Natural killer cell (primary cell): Measurements from ENCODE around the gene CCL13. TPM values are rescaled to one million over a fixed set of nuclear protein-coding genes. Genes with fewer than 3 reads are reported as not detected.

ENCODE experiments used
- ATAC-seq, 3 donors: fragments of 150-1000 bp in 2 of 3; fragments of 200-7000 bp in 1 of 3; cut with Tn5 transposase; 1 replicate in 1 of 3; 2 replicates in 2 of 3; pipeline ENCODE4 v1.10.0; 2021; ENCODE audit warnings: mild to moderate bottlenecking in 2 of 3, moderate library complexity in 2 of 3
- DNase-seq, 2 donors: peaks; one replicate each; pipeline versions ENCODE4 v3.0.0 to v3.0.0-alpha.2; 2013 to 2021; ENCODE audit warnings: mixed read lengths in 1 of 2
- H3K27ac ChIP-seq: one replicate; pipeline ENCODE4 v1.5.1; 2013; ENCODE audit warnings: mild to moderate bottlenecking, low read length
- H3K27me3 ChIP-seq: one replicate; pipeline ENCODE4 v1.6.1; 2013; ENCODE audit warnings: low read length; ENCODE audit not compliant: control insufficient read depth, insufficient read depth
- H3K36me3 ChIP-seq: one replicate; pipeline ENCODE4 v1.6.1; 2013; ENCODE audit warnings: low read length; ENCODE audit not compliant: control insufficient read depth, insufficient read depth
- H3K4me1 ChIP-seq: one replicate; pipeline ENCODE4 v1.6.1; 2013; ENCODE audit warnings: low read length; ENCODE audit not compliant: control insufficient read depth, insufficient read depth
- H3K4me3 ChIP-seq: one replicate; pipeline ENCODE4 v1.5.1; 2013; ENCODE audit warnings: low read length
- H3K9me3 ChIP-seq: one replicate; pipeline ENCODE4 v1.6.1; 2013; ENCODE audit warnings: low read length; ENCODE audit not compliant: control insufficient read depth, insufficient read depth
- H3K27ac Mint-ChIP-seq, 2 donors: one replicate each; pipeline ENCODE4 v1.8.0; 2022; ENCODE audit warnings: mild to moderate bottlenecking in 2 of 2, mixed read lengths in 2 of 2, moderate library complexity in 1 of 2
- H3K27me3 Mint-ChIP-seq, 2 donors: one replicate each; pipeline ENCODE4 v1.8.0; 2022; ENCODE audit warnings: low read depth in 2 of 2, mixed read lengths in 2 of 2
- H3K36me3 Mint-ChIP-seq: one replicate; pipeline ENCODE4 v1.8.0; 2022; ENCODE audit warnings: mixed read lengths
- H3K4me1 Mint-ChIP-seq, 2 donors: one replicate each; pipeline ENCODE4 v1.8.0; 2022; ENCODE audit warnings: mixed read lengths in 2 of 2
- H3K4me3 Mint-ChIP-seq: one replicate; pipeline ENCODE4 v1.8.0; 2022; ENCODE audit warnings: mild to moderate bottlenecking, moderate library complexity, mixed read lengths
- H3K9me3 Mint-ChIP-seq, 2 donors: one replicate each; pipeline ENCODE4 v1.8.0; 2022; ENCODE audit warnings: mixed read lengths in 2 of 2
- CTCF ChIP-seq: fragments of 200-600 bp; IDR thresholded peaks from one replicate; pipeline ENCODE4 v1.8.0; 2022; ENCODE audit warnings: antibody characterized with exemption
- WGBS: methylation state at CpG from one replicate; pipeline ENCODE4 v1.1.7; 2013; ENCODE audit warnings: missing lambda C conversion rate; ENCODE audit not compliant: insufficient coverage; 5-methylcytosine and 5-hydroxymethylcytosine counted together
- intact Hi-C: fragments of 100-400 bp; cut with micrococcal nuclease; formaldehyde crosslinking; loops from one replicate; pipeline ENCODE4 v1.14.2; 2022
- total RNA-seq, 4 donors: library from RNA; stranded (reverse); fragments of 120-200 nt in 1 of 4; gene quantifications; one replicate each; pipeline versions ENCODE4 v1.2.3 to v1.2.4, GENCODE V29; 2013 to 2022

CCL13 gene
- total RNA-seq, 3 donors from 2014 or later (not counting 1 experiment from before 2014, with no cell fraction given), result not detected

GRCh38 chr17:34312080-34312479 lies 44.2 kb upstream of the CCL13 start:
- peaks cover 18 to 30% of the 10 kb centered on the region in 2 donors for H3K27me3 Mint-ChIP-seq

GRCh38 chr17:34313164-34313563 lies 43.1 kb upstream of the CCL13 start:
- Mint-ChIP-seq H3K4me1 (no peaks in the 10 kb centered on the region), H3K4me3 (no peak overlapping the region), H3K27me3 (peaks cover 18 to 30% of the 10 kb centered on the region in 2 donors), H3K9me3 (no peaks in the 10 kb centered on the region), H3K27ac (no peak overlapping the region), H3K36me3 (no peaks in the 10 kb centered on the region)
- no peak for TF ChIP-seq CTCF
- Histone ChIP-seq H3K9me3 (no peaks in the 10 kb centered on the region), H3K4me3 (no peak overlapping the region), H3K27me3 (no peaks in the 10 kb centered on the region), H3K27ac (no peak overlapping the region), H3K36me3 (no peaks in the 10 kb centered on the region), H3K4me1 (no peaks in the 10 kb centered on the region)
- intact Hi-C loops, result no loop called here
- no peak for ATAC-seq
- WGBS, result 81% methylated on average over 4 of the region's 4 CpGs
- no peak for DNase-seq

More at GRCh38 chr17:34312080-34312479, 44.2 kb upstream of the CCL13 start:
- no peaks in the 10 kb centered on the region for H3K27me3 ChIP-seq
- ATAC-seq (no peak), DNase-seq (no peak)
- H3K4me3 ChIP-seq, result no peak overlapping the region
- Mint-ChIP-seq H3K27ac (no peak overlapping the region), H3K4me1 (no peaks in the 10 kb centered on the region), H3K9me3 (no peaks in the 10 kb centered on the region), H3K36me3 (no peaks in the 10 kb centered on the region), H3K4me3 (no peak overlapping the region)
- H3K36me3 ChIP-seq, result no peaks in the 10 kb centered on the region
- intact Hi-C loops, result no loop called here
- H3K4me1 ChIP-seq, result no peaks in the 10 kb centered on the region
- H3K9me3 ChIP-seq, result no peaks in the 10 kb centered on the region
- 80% methylated on average over 4 of the region's 5 CpGs for WGBS
- TF ChIP-seq CTCF, result no peak
- no peak overlapping the region for H3K27ac ChIP-seq

GRCh38 chr17:34314279-34314678 lies 42.0 kb upstream of the CCL13 start:
- TF ChIP-seq CTCF, result no peak
- Mint-ChIP-seq H3K27ac (no peak overlapping the region), H3K36me3 (no peaks in the 10 kb centered on the region), H3K9me3 (no peaks in the 10 kb centered on the region), H3K4me3 (no peak overlapping the region), H3K27me3 (peaks cover 20 to 30% of the 10 kb centered on the region in 2 donors), H3K4me1 (no peaks in the 10 kb centered on the region)
- intact Hi-C loops, result no loop called here
- DNase-seq (no peak), ATAC-seq (no peak)
- H3K27ac ChIP-seq, result no peak overlapping the region
- 33% methylated on average over 4 of the region's 4 CpGs for WGBS
- no peaks in the 10 kb centered on the region for H3K9me3 ChIP-seq
- H3K27me3 ChIP-seq, result no peaks in the 10 kb centered on the region
- no peaks in the 10 kb centered on the region for H3K4me1 ChIP-seq
- no peaks in the 10 kb centered on the region for H3K36me3 ChIP-seq
- H3K4me3 ChIP-seq, result no peak overlapping the region

- Mint-ChIP-seq H3K4me1 (no peaks in the 10 kb centered on the region), H3K9me3 (no peaks in the 10 kb centered on the region), H3K27me3 (peaks cover 18 to 37% of the 10 kb centered on the region in 2 donors), H3K36me3 (no peaks in the 10 kb centered on the region), H3K4me3 (no peak overlapping the region), H3K27ac (no peak overlapping the region)
- ATAC-seq (peak in 1 of 3 donors; percentile 41), DNase-seq (no peak)
- Histone ChIP-seq H3K4me3 (no peak overlapping the region), H3K9me3 (no peaks in the 10 kb centered on the region), H3K36me3 (no peaks in the 10 kb centered on the region), H3K4me1 (no peaks in the 10 kb centered on the region), H3K27ac (no peak overlapping the region), H3K27me3 (no peaks in the 10 kb centered on the region)
- intact Hi-C loops, result no loop called here
- TF ChIP-seq CTCF, result no peak
- WGBS, result 67% methylated on average over 3 of the region's 3 CpGs
These were observed 37.8 kb upstream of the CCL13 start for GRCh38 chr17:34318474-34318873.
